ENCODE measurements around the gene TNFRSF13B.

TNFRSF13B gene

GRCh38 chr17:16954521-16954920 lies 17.4 kb downstream of the TNFRSF13B start:
- H3K27ac ChIP-seq (ENCODE audit: low read depth, low read length, poor library complexity, severe bottlenecking) = no peak overlapping the region
- peaks cover 21% of the 10 kb centered on the region for H3K4me1 ChIP-seq (ENCODE audit: insufficient read depth, low read length, severe bottlenecking)
- H3K9me2 ChIP-seq (ENCODE audit: low read depth, low read length) = no peaks in the 10 kb centered on the region
- peaks cover 37% of the 10 kb centered on the region for H3K36me3 ChIP-seq (ENCODE audit: insufficient read depth, low read length)
- H3K4me2 ChIP-seq (ENCODE audit: low read length) = no peak overlapping the region
- no peak overlapping the region for H3K4me3 ChIP-seq (ENCODE audit: low read depth, low read length, poor library complexity, severe bottlenecking)
- peaks cover 16% of the 10 kb centered on the region; the same call in 1 of the 2 replicates for H3K9me3 ChIP-seq (ENCODE audit: low read length)
- no peak overlapping the region for H2AFZ ChIP-seq (ENCODE audit: low read length)
- no peak overlapping the region for H3K9ac ChIP-seq (ENCODE audit: low read length)
- peaks cover 5% of the 10 kb centered on the region; the same call in 1 of the 2 replicates for H3K79me2 ChIP-seq (ENCODE audit: insufficient read depth, low read length)
- H4K20me1 ChIP-seq (ENCODE audit: insufficient read depth, low read length) = no peaks in the 10 kb centered on the region
- no peaks in the 10 kb centered on the region for H3K27me3 ChIP-seq (ENCODE audit: insufficient read depth, low read length)
- H3F3A ChIP-seq (ENCODE audit: insufficient read depth, low read length) = no peaks in the 10 kb centered on the region
- TF ChIP-seq, protein P1, sequence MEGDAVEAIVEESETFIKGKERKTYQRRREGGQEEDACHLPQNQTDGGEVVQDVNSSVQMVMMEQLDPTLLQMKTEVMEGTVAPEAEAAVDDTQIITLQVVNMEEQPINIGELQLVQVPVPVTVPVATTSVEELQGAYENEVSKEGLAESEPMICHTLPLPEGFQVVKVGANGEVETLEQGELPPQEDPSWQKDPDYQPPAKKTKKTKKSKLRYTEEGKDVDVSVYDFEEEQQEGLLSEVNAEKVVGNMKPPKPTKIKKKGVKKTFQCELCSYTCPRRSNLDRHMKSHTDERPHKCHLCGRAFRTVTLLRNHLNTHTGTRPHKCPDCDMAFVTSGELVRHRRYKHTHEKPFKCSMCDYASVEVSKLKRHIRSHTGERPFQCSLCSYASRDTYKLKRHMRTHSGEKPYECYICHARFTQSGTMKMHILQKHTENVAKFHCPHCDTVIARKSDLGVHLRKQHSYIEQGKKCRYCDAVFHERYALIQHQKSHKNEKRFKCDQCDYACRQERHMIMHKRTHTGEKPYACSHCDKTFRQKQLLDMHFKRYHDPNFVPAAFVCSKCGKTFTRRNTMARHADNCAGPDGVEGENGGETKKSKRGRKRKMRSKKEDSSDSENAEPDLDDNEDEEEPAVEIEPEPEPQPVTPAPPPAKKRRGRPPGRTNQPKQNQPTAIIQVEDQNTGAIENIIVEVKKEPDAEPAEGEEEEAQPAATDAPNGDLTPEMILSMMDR (IDR thresholded peaks at IDR 0.05; ENCODE audit: low read length) = no peak
- TF ChIP-seq EZH2 (IDR thresholded peaks at IDR 0.05; ENCODE audit: borderline replicate concordance, low read length) = no peak

- no peak overlapping the region for H3K4me3 ChIP-seq (ENCODE audit: low read depth, low read length, poor library complexity, severe bottlenecking)
- H2AFZ ChIP-seq (ENCODE audit: low read length) = no peak overlapping the region
- no peaks in the 10 kb centered on the region for H4K20me1 ChIP-seq (ENCODE audit: insufficient read depth, low read length)
- H3K27me3 ChIP-seq (ENCODE audit: insufficient read depth, low read length) = no peaks in the 10 kb centered on the region
- H3K79me2 ChIP-seq (ENCODE audit: insufficient read depth, low read length) = peaks cover 5% of the 10 kb centered on the region; the same call in 1 of the 2 replicates
- no peak overlapping the region for H3K9ac ChIP-seq (ENCODE audit: low read length)
- H3K27ac ChIP-seq (ENCODE audit: low read depth, low read length, poor library complexity, severe bottlenecking) = no peak overlapping the region
- peaks cover 21% of the 10 kb centered on the region for H3K4me1 ChIP-seq (ENCODE audit: insufficient read depth, low read length, severe bottlenecking)
- TF ChIP-seq, protein P1 (IDR thresholded peaks at IDR 0.05; ENCODE audit: low read length) = no peak
- TF ChIP-seq EZH2 (IDR thresholded peaks at IDR 0.05; ENCODE audit: borderline replicate concordance, low read length) = no peak
- H3K9me2 ChIP-seq (ENCODE audit: low read depth, low read length) = no peaks in the 10 kb centered on the region
- peaks cover 44% of the 10 kb centered on the region for H3K36me3 ChIP-seq (ENCODE audit: insufficient read depth, low read length)
- no peaks in the 10 kb centered on the region for H3F3A ChIP-seq (ENCODE audit: insufficient read depth, low read length)
- peaks cover 23% of the 10 kb centered on the region for H3K9me3 ChIP-seq (ENCODE audit: low read length)
- H3K4me2 ChIP-seq (ENCODE audit: low read length) = no peak overlapping the region
Observed at GRCh38 chr17:16953841-16954240, 18.1 kb downstream of the TNFRSF13B start.

DNA sequence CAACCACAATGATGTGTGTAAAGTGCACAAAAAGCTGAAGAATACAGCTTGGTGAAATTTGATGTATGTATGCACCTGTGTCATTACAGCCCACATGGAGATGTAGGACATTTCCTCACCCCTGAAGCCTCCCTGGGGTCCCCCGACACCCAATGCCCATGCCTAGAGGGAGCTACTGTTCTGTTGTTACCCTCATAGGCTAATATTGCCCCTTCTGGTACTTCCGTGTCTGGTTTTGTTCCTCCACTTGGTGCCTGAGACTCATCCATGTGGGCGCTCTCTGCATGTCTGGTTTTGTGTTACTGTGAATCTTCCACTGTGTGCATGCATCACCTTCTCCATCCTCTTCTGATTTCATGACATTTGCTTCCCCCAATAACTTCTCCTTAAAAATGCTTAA lies 18.6 kb downstream of the TNFRSF13B start:
- no peaks in the 10 kb centered on the region for H4K20me1 ChIP-seq (ENCODE audit: insufficient read depth, low read length)
- H3K9me3 ChIP-seq (ENCODE audit: low read length) = peaks cover 21% of the 10 kb centered on the region
- H2AFZ ChIP-seq (ENCODE audit: low read length) = no peak overlapping the region
- H3K27ac ChIP-seq (ENCODE audit: low read depth, low read length, poor library complexity, severe bottlenecking) = no peak overlapping the region
- no peaks in the 10 kb centered on the region for H3K27me3 ChIP-seq (ENCODE audit: insufficient read depth, low read length)
- H3K36me3 ChIP-seq (ENCODE audit: insufficient read depth, low read length) = peaks cover 49% of the 10 kb centered on the region
- H3K79me2 ChIP-seq (ENCODE audit: insufficient read depth, low read length) = peaks cover 3% of the 10 kb centered on the region; the same call in 1 of the 2 replicates
- no peaks in the 10 kb centered on the region for H3F3A ChIP-seq (ENCODE audit: insufficient read depth, low read length)
- peaks cover 21% of the 10 kb centered on the region for H3K4me1 ChIP-seq (ENCODE audit: insufficient read depth, low read length, severe bottlenecking)
- no peak overlapping the region for H3K4me3 ChIP-seq (ENCODE audit: low read depth, low read length, poor library complexity, severe bottlenecking)
- no peak overlapping the region for H3K9ac ChIP-seq (ENCODE audit: low read length)
- TF ChIP-seq, protein P1 (IDR thresholded peaks at IDR 0.05; ENCODE audit: low read length) = peak; percentile 36; the same call in 1 of the 2 replicates
- TF ChIP-seq EZH2 (IDR thresholded peaks at IDR 0.05; ENCODE audit: borderline replicate concordance, low read length) = no peak
- H3K9me2 ChIP-seq (ENCODE audit: low read depth, low read length) = no peaks in the 10 kb centered on the region
- no peak overlapping the region for H3K4me2 ChIP-seq (ENCODE audit: low read length)
